Fibroblast of lung (primary cell): Measurements from ENCODE around the gene POLN.

Experiments used
- EZH2 ChIP-seq: IDR thresholded peaks from 2 replicates; pipeline ENCODE4 v1.5.1; 2012; ENCODE audit warnings: low read length, control low read depth, mild to moderate bottlenecking; ENCODE audit errors: missing control alignments
- TF ChIP-seq, protein P1 (sequence below), 2 donors: IDR thresholded peaks in 1 of 2; conservative IDR thresholded peaks in 1 of 2; 1 replicate in 1 of 2; 2 replicates in 1 of 2; pipeline ENCODE4 v1.5.1; 2011 to 2012; ENCODE audit warnings: low read length in 2 of 2, control low read depth in 1 of 2, inconsistent platforms in 1 of 2, low read depth in 1 of 2, mild to moderate bottlenecking in 1 of 2

DNA sequence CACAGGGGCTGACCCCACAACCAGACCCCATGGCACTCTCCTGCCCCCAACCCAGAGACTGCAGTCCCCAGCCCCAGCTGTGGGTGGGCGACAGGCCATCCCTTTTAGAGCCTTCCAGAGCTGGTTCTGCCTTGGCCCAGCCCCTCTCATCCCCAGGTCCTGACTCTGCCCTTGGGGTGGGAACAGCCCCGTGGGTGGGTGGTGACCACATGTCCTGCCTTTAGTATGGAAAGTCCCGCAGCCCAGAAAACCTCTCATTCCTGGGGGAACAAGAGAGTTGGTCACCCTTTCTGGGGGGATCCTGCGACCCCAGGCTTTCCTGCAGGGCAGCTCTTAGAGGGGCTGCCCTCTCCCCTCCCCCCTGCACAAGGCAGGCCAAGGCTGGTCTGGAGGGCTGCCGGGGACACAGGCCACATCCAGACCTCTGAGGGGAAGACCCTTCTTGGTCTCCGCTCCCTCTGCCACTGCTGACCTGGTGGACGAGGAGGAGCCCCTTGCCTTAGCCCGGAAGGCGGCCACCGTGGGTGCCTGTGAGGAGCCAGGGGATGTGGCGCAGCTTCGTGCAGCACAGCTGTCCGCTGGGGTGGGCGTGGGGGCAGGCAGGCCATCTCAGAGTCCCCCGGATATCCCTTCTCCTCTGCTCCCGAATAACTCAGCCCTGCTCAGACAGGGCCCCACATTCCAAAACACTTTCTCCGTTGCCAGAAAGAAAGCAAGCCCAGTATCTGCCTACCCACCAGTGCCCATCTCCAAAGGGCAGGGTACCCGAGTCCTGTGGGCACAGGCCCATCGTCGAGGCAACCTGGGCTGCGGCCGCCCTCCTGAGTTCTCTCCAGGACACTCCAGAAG is 26.7 kb upstream of the POLN start:
- TF ChIP-seq, protein P1, sequence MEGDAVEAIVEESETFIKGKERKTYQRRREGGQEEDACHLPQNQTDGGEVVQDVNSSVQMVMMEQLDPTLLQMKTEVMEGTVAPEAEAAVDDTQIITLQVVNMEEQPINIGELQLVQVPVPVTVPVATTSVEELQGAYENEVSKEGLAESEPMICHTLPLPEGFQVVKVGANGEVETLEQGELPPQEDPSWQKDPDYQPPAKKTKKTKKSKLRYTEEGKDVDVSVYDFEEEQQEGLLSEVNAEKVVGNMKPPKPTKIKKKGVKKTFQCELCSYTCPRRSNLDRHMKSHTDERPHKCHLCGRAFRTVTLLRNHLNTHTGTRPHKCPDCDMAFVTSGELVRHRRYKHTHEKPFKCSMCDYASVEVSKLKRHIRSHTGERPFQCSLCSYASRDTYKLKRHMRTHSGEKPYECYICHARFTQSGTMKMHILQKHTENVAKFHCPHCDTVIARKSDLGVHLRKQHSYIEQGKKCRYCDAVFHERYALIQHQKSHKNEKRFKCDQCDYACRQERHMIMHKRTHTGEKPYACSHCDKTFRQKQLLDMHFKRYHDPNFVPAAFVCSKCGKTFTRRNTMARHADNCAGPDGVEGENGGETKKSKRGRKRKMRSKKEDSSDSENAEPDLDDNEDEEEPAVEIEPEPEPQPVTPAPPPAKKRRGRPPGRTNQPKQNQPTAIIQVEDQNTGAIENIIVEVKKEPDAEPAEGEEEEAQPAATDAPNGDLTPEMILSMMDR (conservative IDR thresholded peaks at IDR 0.05 in 1 of 2, IDR thresholded peaks at IDR 0.05 in 1 of 2; ENCODE audit: low read depth in 1 of 2, low read length in 2 of 2): no peak
- TF ChIP-seq EZH2: no peak
